ENCODE results near the gene SPATA4. TPM values are rescaled to one million over a fixed set of nuclear protein-coding genes. Genes with fewer than 3 reads are reported as not detected.
A peak's percentile ranks its signal among the peaks of the same experiment; 100 is the strongest.

SPATA4 gene
- polyA plus RNA-seq, 1 of the 3 experiments (the other 2 are of a cell fraction) = 0.21 TPM

DNA sequence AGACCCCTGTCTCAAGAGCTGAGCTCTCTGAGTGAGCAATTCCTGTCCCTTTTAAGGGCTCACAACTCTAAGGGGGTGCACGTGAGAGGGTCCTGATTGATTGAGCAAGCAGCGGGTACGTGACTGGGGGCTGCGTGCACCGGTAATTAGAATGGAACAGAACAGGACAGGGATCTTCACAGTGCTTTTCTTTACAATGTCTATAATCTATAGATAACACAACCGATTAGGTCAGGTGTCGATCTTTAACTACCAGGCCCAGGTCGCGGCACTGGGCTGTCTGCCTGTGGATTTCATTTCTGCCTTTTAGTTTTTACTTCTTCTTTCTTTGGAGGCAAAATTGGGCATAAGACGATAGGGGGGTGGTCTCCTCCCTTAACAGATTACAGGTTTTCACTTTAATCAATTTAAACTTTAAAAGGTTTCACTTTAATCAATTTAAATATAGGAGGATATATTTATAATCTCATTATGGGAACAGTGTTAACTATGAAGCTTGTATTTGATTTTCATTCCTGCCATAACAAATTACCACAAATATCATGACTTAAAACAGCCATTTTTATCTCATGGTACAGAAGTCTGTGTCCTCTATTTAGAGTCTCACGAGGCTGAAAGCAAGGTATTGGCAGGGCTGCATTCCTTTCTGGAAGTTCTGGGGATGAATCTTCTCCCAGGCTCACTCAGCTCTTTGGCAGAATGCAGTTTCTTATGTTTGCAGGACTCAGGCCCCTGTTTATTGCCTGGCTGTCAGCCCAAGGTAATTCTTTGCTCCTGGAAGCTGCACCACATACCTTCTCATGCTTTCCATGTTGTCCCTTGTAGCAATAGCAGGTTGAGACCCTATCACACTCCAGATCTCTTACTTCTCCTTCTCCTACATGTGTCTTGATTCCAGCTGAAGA, 5.2 kb downstream of the SPATA4 start:
- Histone ChIP-seq H3K4me1 (ENCODE audit: control insufficient read depth in 1 of 2, insufficient read depth in 2 of 2, low read depth in 1 of 2, low read length in 1 of 2) (peaks cover 7 to 18% of the 10 kb centered on the region in 2 experiments; a peak in 3 of 4 replicates), H3K27ac (ENCODE audit: low read depth in 2 of 2, low read length in 1 of 2) (peak overlapping the region in 1 of 2 experiments; percentile 60; a peak in 2 of 4 replicates), H3K4me2 (no peak overlapping the region), H3K9ac (no peak overlapping the region), H3F3A (replicated peaks; ENCODE audit: insufficient read depth) (peaks cover 33% of the 10 kb centered on the region), H4K20me1 (ENCODE audit: insufficient read depth) (no peaks in the 10 kb centered on the region), H3K9me2 (no peaks in the 10 kb centered on the region), H3K79me2 (ENCODE audit: insufficient read depth) (no peaks in the 10 kb centered on the region), H3K9me3 (no peaks in the 10 kb centered on the region), H3K36me3 (replicated peaks in 1 of 2; ENCODE audit: control insufficient read depth in 1 of 2, insufficient read depth in 2 of 2, low read length in 1 of 2) (no peaks in the 10 kb centered on the region), H3K27me3 (ENCODE audit: insufficient read depth) (no peaks in the 10 kb centered on the region), H2AFZ (ENCODE audit: low read depth) (no peak overlapping the region), H3K4me3 (ENCODE audit: low read depth in 2 of 2, low read length in 1 of 2) (no peak overlapping the region)
- WGBS (ENCODE audit: low lambda C conversion rate) = 73% methylated on average over 11 of the region's 11 CpGs
- ChIA-PET POLR2A (no interaction called here), CTCF (interaction anchor here (0.8 kb wide), 1 partner anchor 66 kb away, joined by 3 read pairs; no protein-coding TSS in a partner anchor)
- no peak for TF ChIP-seq TAF1 (IDR thresholded peaks at IDR 0.05; ENCODE audit: borderline replicate concordance, low read depth, low read length)
- TF ChIP-seq JUND (IDR thresholded peaks at IDR 0.05) = no peak
- TF ChIP-seq GATA2 (CRISPR knock-in tag; IDR thresholded peaks at IDR 0.05) = 0 out of 2 replicates have a peak, but pooled peaks have one; percentile 17
- no peak for DNase-seq

DNA sequence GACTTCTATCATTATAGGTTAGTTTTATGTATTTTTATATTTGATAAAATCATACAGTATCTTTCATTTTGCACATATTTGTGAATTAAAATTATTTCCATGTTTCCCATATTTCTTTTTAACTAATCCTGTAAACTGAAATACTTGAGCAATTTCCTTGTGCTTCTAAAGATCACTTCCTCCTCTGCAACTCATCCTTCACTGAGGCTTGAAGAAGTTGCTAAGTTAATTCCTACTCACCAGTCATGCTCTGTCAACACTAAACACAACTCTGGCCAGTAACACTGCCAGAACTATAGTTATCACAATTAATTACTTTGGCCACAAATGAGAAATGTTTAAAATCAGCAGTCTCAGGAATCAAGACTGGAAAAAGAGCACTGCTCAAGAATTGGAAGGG, 6.7 kb downstream of the SPATA4 start:
- no peak overlapping the region for H3K4me2 ChIP-seq
- no peaks in the 10 kb centered on the region for H4K20me1 ChIP-seq (ENCODE audit: insufficient read depth)
- no peak overlapping the region for H3K4me3 ChIP-seq (ENCODE audit: low read depth in 2 of 2, low read length in 1 of 2)
- no peak overlapping the region for H3K9ac ChIP-seq
- H2AFZ ChIP-seq (ENCODE audit: low read depth) = no peak overlapping the region
- no peaks in the 10 kb centered on the region for H3K9me2 ChIP-seq
- H3K9me3 ChIP-seq = no peaks in the 10 kb centered on the region
- peaks cover 7 to 18% of the 10 kb centered on the region in 2 experiments; a peak in 3 of 4 replicates for H3K4me1 ChIP-seq (ENCODE audit: control insufficient read depth in 1 of 2, insufficient read depth in 2 of 2, low read depth in 1 of 2, low read length in 1 of 2)
- no peaks in the 10 kb centered on the region for H3K27me3 ChIP-seq (ENCODE audit: insufficient read depth)
- no peak for DNase-seq
- no peak overlapping the region; a peak in 1 of 4 replicates for H3K27ac ChIP-seq (ENCODE audit: low read depth in 2 of 2, low read length in 1 of 2)
- peaks cover 20% of the 10 kb centered on the region for H3F3A ChIP-seq (replicated peaks; ENCODE audit: insufficient read depth)
- CTCF ChIA-PET = no interaction called here
- POLR2A ChIA-PET = no interaction called here
- H3K79me2 ChIP-seq (ENCODE audit: insufficient read depth) = no peaks in the 10 kb centered on the region
- H3K36me3 ChIP-seq (replicated peaks in 1 of 2; ENCODE audit: control insufficient read depth in 1 of 2, insufficient read depth in 2 of 2, low read length in 1 of 2) = no peaks in the 10 kb centered on the region
- TF ChIP-seq TAF1 (IDR thresholded peaks at IDR 0.05; ENCODE audit: borderline replicate concordance, low read depth, low read length) (no peak), YY1 (IDR thresholded peaks at IDR 0.05; ENCODE audit: low read depth) (no peak), RCOR1 (IDR thresholded peaks at IDR 0.05; ENCODE audit: low read length) (no peak), SMC3 (IDR thresholded peaks at IDR 0.05; ENCODE audit: low read depth, low read length) (no peak), NFIC (IDR thresholded peaks at IDR 0.05; ENCODE audit: borderline replicate concordance) (no peak)
- TF ChIP-seq, protein P1, sequence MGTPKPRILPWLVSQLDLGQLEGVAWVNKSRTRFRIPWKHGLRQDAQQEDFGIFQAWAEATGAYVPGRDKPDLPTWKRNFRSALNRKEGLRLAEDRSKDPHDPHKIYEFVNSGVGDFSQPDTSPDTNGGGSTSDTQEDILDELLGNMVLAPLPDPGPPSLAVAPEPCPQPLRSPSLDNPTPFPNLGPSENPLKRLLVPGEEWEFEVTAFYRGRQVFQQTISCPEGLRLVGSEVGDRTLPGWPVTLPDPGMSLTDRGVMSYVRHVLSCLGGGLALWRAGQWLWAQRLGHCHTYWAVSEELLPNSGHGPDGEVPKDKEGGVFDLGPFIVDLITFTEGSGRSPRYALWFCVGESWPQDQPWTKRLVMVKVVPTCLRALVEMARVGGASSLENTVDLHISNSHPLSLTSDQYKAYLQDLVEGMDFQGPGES (IDR thresholded peaks at IDR 0.05; ENCODE audit: low read depth, low read length) = no peak

DNA sequence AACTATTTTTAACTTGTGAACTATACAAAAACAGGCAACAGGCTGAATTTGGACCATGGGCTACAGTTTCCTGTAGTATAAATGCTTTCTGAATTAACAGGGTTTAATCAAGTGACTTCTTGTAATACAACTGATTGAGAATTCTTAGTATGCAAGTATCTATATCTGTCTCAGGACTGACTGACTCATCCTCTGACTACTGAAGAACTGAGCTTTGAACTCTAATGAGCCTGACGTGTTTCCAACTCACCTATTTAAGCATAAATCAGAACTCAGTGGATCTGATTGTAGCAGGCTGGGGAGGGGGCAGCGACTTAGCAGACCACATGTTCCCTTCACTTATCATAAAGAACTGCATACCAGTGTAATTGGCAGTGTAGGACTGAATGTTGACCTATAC, 7.8 kb downstream of the SPATA4 start:
- H3K27me3 ChIP-seq (ENCODE audit: insufficient read depth) = no peaks in the 10 kb centered on the region
- no peak overlapping the region for H3K27ac ChIP-seq (ENCODE audit: low read depth in 2 of 2, low read length in 1 of 2)
- no peaks in the 10 kb centered on the region for H3K79me2 ChIP-seq (ENCODE audit: insufficient read depth)
- WGBS (ENCODE audit: low lambda C conversion rate) = 59% methylated on average over 2 of the region's 2 CpGs
- peaks cover 7 to 18% of the 10 kb centered on the region in 2 experiments; a peak in 3 of 4 replicates for H3K4me1 ChIP-seq (ENCODE audit: control insufficient read depth in 1 of 2, insufficient read depth in 2 of 2, low read depth in 1 of 2, low read length in 1 of 2)
- H3K4me2 ChIP-seq = no peak overlapping the region
- POLR2A ChIA-PET = no interaction called here
- no peaks in the 10 kb centered on the region for H3K9me3 ChIP-seq
- CTCF ChIA-PET = no interaction called here
- H3K36me3 ChIP-seq (replicated peaks in 1 of 2; ENCODE audit: control insufficient read depth in 1 of 2, insufficient read depth in 2 of 2, low read length in 1 of 2) = no peaks in the 10 kb centered on the region
- TF ChIP-seq MXI1 (IDR thresholded peaks at IDR 0.05; ENCODE audit: low read depth, low read length) (no peak), CHD2 (IDR thresholded peaks at IDR 0.05; ENCODE audit: low read length, partially characterized antibody) (no peak), RCOR1 (IDR thresholded peaks at IDR 0.05; ENCODE audit: low read length) (no peak), MEF2A (IDR thresholded peaks at IDR 0.05; ENCODE audit: borderline replicate concordance, low read depth) (no peak), RAD21 (IDR thresholded peaks at IDR 0.05; ENCODE audit: low read length) (no peak), RFX5 (IDR thresholded peaks at IDR 0.05; ENCODE audit: low read length) (no peak), FOSL2 (IDR thresholded peaks at IDR 0.05; ENCODE audit: borderline replicate concordance, low read depth) (no peak)
- TF ChIP-seq, protein P1 (IDR thresholded peaks at IDR 0.05; ENCODE audit: low read depth, low read length) = no peak
- H4K20me1 ChIP-seq (ENCODE audit: insufficient read depth) = no peaks in the 10 kb centered on the region
- H2AFZ ChIP-seq (ENCODE audit: low read depth) = no peak overlapping the region
- H3F3A ChIP-seq (replicated peaks; ENCODE audit: insufficient read depth) = peaks cover 12% of the 10 kb centered on the region
- no peaks in the 10 kb centered on the region for H3K9me2 ChIP-seq
- H3K4me3 ChIP-seq (ENCODE audit: low read depth in 2 of 2, low read length in 1 of 2) = no peak overlapping the region
- no peak overlapping the region for H3K9ac ChIP-seq
- no peak for DNase-seq

Data from SK-N-SH (cell line).